HG02973 (cell line): Measurements from ENCODE around the gene DNAJC24.
A peak's percentile ranks its signal among the peaks of the same experiment; 100 is the strongest.
"Not testable (repeated sequence)": the region's sequence is repeated elsewhere in the genome, so short reads cannot be mapped to it uniquely, and the experiment has no call there.

ENCODE experiments used
- ATAC-seq: cut with Tn5 transposase; IDR thresholded peaks from one replicate; pipeline ENCODE4 v1.9.1; 2021; ENCODE audit warnings: moderate library complexity; ENCODE audit not compliant: unreplicated experiment

The DNAJC24 gene, protein sequence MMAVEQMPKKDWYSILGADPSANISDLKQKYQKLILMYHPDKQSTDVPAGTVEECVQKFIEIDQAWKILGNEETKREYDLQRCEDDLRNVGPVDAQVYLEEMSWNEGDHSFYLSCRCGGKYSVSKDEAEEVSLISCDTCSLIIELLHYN

GRCh38 chr11:31369348-31370329 is at the start of gene DNAJC24, which contains the start of gene DCDC1:
Gene DNAJC24 (plus strand): TSS chr11:31369860. CDS start chr11:31370749, 889 bp downstream.
Gene DCDC1 (minus strand): TSS chr11:31369739. CDS start chr11:31328280, 41,459 bp downstream.
- peak; percentile 99 for ATAC-seq

- ATAC-seq: not testable (repeated sequence)
Observed at GRCh38 chr11:31321494-31321893, 48.2 kb upstream of the DNAJC24 start.

DNA sequence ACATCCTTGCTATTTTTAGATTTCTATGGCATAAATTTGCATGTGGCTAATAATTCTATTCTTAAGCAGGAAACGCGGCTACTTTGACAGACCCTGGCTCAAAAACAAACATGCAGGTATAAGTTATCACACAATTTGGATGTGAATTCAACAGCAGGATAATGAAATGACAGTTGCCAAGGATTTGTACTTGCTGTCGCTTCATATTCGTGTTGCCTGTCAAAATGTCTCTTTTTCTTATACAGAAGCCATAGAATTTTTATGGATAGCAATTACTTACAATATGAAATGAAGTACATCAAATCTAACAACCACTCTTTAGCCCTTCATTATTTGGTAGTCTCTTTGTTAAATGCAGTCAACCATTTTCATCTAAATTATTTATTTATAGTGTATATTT is 46.5 kb upstream of the DNAJC24 start:
- ATAC-seq: no peak

DNA sequence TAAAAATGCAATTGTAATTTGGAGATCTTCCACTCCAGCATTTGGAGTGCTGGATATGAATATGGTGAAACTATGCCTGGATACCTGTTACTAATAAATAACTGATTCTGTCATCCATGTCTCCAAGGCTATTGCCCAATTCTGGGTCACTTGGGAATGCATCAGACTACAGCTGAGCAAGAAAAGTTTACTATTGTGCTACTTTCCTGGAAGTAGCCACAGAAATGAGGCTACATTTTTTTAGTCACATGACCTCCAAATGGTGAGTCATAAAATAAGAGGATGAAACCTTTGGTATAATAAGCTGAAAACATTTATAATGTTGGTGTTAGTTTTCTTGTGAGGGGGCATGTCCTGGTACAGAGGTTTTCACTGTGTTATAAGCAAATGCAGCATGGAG is 44.5 kb upstream of the DNAJC24 start:
- no peak for ATAC-seq

DNA sequence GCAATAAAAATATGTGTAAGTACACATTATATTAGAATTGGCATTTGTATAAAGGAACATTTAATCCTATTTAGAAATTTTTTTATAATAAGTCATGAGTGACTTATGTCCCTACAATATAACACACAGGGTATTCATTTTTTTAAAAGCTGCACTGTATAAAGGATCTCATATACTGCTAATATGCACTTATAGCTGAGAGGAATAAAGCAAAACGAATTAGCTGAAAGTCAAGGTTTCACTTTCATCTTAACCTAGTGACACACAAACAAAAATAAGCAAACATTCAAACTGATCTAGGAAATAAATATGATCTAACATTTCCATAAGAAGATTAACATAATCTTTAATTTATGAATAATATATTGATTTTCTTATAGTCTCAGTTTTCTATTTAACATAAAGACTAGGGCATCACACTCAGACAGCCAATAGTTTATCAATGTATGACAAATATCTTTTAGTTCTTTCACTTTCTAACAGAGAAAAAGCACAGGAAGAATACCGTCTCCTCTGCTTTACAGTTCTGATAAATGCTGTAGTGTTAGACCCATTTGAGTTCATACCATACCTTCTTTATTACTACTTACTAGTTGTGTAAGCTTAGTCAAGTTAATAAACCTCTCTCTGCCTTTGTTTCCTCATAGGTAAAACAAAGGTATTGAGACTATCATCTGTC is 43.1 kb upstream of the DNAJC24 start:
- peak; percentile 90 for ATAC-seq

DNA sequence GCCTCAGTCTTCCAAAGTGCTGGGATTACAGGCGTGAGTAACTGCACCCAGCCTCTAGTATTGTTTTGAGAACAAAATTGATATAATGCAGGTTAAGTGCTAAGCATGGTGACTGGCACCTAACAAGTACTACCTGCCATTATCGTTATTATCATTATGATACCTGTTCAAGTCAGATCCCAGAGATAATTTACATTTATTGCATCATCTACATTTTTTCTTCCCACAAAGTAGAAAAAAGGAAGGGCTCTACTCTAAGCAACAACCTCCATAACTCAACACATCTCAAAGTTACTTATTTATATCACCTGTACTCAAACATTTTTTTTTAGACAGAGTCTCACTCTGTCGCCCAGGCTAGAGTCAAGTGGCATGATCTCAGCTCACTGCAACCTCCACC is 42.2 kb upstream of the DNAJC24 start:
- ATAC-seq: no peak

GRCh38 chr11:31328697-31329096 is 41.0 kb upstream of the DNAJC24 start:
- ATAC-seq: no peak

DNA sequence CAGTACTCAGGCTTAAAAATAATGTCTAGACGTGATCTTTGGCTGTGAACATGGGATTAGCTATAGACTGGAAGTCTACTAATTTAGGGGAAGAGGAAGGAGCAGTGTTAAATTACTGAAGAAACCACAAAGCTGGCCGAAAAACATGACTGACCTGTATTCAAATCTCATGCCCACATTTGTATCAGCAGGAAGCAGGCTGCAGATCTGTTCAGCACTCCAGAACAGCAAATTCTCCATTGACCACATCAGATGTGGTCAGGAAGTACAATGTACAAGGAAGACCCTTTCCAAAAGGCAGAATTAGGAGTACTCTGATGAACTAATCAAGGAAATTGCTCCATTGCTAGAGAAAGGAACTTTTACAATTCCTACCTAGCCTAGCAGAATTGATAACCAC is 31.9 kb upstream of the DNAJC24 start:
- ATAC-seq: no peak

GRCh38 chr11:31340903-31341572 is 28.6 kb upstream of the DNAJC24 start:
- no peak for ATAC-seq

- ATAC-seq: no peak
Observed at GRCh38 chr11:31351168-31351567, 18.5 kb upstream of the DNAJC24 start.

DNA sequence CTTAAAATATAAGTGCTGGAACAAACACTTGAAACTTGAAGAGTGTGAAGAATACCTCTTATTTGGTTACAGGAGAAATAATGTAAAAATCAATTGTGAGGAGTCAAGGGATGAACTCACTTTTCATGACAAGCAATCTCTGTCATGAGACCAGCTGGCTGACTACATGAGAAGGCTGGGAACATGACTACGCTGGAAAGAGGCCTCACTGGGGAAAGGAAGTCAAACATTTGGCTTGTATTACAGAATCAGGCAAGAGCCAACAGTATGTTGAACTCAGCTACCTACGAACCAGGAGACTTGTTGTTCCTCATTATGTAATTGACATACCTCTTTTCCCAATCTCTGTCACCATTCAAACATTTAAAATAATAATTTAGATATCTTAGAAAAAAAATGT is 14.5 kb upstream of the DNAJC24 start:
- no peak for ATAC-seq

DNA sequence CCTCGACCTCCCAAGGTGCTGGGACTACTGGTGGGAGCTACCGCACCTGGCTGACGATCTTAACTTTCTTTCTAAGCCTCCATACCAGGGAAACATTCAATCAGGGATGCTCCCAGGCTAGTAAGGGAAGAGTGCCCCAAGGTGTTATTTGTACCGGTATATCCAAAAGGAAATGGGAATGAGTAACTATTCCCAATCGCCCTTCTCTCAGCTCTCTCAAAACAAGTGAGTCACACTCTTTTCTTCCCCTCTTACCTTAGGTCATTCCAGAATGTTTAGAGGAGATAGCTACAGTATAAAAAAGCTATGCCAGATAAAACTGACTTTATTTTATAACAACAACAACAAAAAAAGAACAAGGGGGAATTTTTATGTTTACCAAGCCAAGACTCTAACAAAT is 13.8 kb upstream of the DNAJC24 start:
- no peak for ATAC-seq

DNA sequence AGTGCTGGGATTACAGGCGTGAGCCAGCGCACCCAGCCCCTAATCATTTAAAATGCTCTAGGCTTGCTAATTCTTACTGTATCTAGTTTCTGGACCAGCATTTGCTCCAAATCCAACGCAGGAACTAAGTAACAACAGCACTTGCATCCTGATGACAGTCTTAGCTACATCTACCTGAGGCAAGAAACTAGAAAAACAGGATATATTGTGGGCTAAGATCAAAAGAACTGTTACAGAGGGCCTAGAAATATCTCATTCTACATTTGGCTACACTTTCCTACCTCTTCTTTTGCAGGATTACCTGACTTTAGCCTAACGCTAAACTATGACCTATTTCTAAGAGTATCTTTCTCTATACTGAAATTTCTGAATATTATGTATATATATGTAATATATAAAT is 7.9 kb upstream of the DNAJC24 start:
- ATAC-seq: no peak

DNA sequence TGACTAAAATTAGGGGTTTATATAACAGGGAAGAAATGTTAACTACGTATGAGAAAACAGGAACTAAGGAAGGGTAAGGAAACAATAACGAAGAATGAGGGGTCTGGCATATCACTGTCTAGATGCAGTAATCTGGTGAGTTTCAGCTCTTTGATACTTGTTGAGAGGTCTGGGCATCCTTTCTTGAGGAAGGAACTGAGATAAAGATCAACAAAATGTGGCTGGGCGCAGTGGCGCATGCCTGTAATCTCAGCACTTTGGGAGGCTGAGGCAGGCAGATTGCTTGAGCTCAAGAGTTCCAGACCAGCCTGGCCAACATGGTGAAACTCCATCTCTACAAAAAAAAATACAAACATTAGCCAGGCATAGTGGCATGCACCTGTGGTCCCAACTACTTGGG is 2.9 kb upstream of the DNAJC24 start:
- ATAC-seq: no peak

GRCh38 chr11:31375879-31376278 is 6.2 kb downstream of the DNAJC24 start:
- ATAC-seq: no peak

GRCh38 chr11:31383116-31383515 is 13.5 kb downstream of the DNAJC24 start:
- no peak for ATAC-seq

- ATAC-seq: no peak
Observed at GRCh38 chr11:31387379-31387778, 17.7 kb downstream of the DNAJC24 start.

GRCh38 chr11:31397239-31397834 is 27.7 kb downstream of the DNAJC24 start:
- no peak for ATAC-seq

DNA sequence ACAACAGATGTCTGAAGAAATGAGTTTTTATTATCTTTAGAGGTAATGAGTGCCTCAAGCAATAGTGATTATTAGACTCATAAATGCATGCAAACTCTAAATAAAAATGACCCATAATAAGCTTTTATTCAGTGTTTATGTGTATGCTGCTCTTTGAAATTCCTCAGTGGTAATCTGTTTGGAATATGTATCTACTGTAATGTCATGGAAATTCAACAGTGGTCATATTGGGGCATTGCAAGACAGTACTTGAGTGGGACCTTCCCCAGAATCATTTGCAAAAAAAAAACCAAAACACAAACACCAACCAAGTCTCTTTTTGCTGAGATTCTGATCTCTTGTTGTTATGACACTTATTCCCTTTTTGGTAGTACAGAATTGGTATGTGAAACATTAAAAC is 35.0 kb downstream of the DNAJC24 start:
- no peak for ATAC-seq

DNA sequence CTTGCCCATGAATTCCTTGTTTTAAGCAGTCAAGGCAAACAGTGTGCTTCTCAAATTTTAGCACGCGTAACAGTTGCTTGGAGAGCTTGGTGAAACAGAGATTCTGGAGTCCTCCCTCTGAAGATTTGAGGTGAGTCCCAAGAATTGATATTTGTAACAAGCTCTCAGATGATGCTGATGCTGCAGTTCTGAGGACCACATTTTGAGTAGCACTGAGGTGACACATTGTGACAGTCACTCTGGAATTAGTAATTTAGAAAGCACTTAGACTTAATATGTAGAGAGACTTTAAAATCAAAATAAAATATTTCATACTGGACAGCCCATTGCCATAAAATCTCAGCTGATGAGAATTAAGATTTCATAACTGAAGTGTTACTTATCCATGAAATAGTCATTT is 38.5 kb downstream of the DNAJC24 start:
- ATAC-seq: no peak

DNA sequence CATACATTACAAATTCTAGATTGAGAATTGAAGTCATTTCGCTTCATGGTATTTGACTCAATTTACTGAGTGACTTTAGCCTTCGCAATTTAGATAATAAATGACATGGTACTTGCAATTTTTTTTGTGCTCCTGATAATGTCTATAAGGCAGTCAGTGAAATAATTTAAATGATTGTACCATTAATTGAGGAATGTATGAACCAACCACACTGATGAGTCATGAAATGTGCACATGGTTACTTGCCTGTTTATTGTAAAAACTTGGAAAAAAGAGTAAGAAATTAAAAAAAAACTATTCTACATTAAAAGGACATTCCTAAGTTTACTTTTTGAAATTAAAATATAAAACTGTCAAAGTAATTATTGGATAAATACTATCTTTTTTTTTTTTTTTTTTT is 43.3 kb downstream of the DNAJC24 start:
- ATAC-seq: no peak
